HG02943 (cell line): ENCODE results near the gene ATXN1L.
A peak's percentile ranks its signal among the peaks of the same experiment; 100 is the strongest.
"Not testable (repeated sequence)": the region's sequence is repeated elsewhere in the genome, so short reads cannot be mapped to it uniquely, and the experiment has no call there.

Experiments used
- ATAC-seq: cut with Tn5 transposase; IDR thresholded peaks from one replicate; pipeline ENCODE4 v1.9.1; 2021; ENCODE audit warnings: mild to moderate bottlenecking, low read depth, moderate library complexity; ENCODE audit not compliant: unreplicated experiment

Gene ATXN1L

GRCh38 chr16:71845639-71846430, at the start of gene ATXN1L:
Gene ATXN1L, plus strand, starts transcription at chr16:71845976. Its CDS starts 3,765 bp downstream, at chr16:71849741.
- peak; percentile 61 for ATAC-seq

GRCh38 chr16:71796501-71797097, 49.2 kb upstream of the ATXN1L start:
- ATAC-seq: no peak

- ATAC-seq: no peak
These were observed 42.5 kb upstream of the ATXN1L start for GRCh38 chr16:71803305-71803690.

- no peak for ATAC-seq
These were observed 37.7 kb upstream of the ATXN1L start for GRCh38 chr16:71807905-71808592.

GRCh38 chr16:71808593-71809459, 37.0 kb upstream of the ATXN1L start, which contains the start of gene AP1G1:
Gene AP1G1, minus strand, starts transcription at chr16:71808834. Its CDS starts 19,355 bp downstream, at chr16:71789479.
- peak; percentile 81 for ATAC-seq

GRCh38 chr16:71810155-71810530, 35.6 kb upstream of the ATXN1L start:
- not testable (repeated sequence) for ATAC-seq

GRCh38 chr16:71811261-71811803, 34.4 kb upstream of the ATXN1L start:
- no peak for ATAC-seq

- peak; percentile 12 for ATAC-seq
These were observed 28.6 kb upstream of the ATXN1L start for GRCh38 chr16:71817155-71817500.

- no peak for ATAC-seq
These were observed 19.2 kb upstream of the ATXN1L start for GRCh38 chr16:71826533-71827017.

- no peak for ATAC-seq
These were observed 15.4 kb upstream of the ATXN1L start for GRCh38 chr16:71830359-71830758.

GRCh38 chr16:71831698-71832097, 14.1 kb upstream of the ATXN1L start:
- not testable (repeated sequence) for ATAC-seq

GRCh38 chr16:71832112-71832511, 13.7 kb upstream of the ATXN1L start:
- not testable (repeated sequence) for ATAC-seq

- no peak for ATAC-seq
These were observed 11.5 kb upstream of the ATXN1L start for GRCh38 chr16:71834291-71834690.

- no peak for ATAC-seq
These were observed 8.6 kb upstream of the ATXN1L start for GRCh38 chr16:71837150-71837549.

- no peak for ATAC-seq
These were observed 5.7 kb upstream of the ATXN1L start for GRCh38 chr16:71840052-71840451.

- ATAC-seq: no peak
These were observed 2.2 kb upstream of the ATXN1L start for GRCh38 chr16:71843572-71843971.

GRCh38 chr16:71846431-71846830, 655 bp downstream of the ATXN1L start:
- ATAC-seq: no peak

- no peak for ATAC-seq
These were observed 1.3 kb downstream of the ATXN1L start for GRCh38 chr16:71847096-71847495.

GRCh38 chr16:71848622-71849021, 2.8 kb downstream of the ATXN1L start:
- ATAC-seq: no peak

GRCh38 chr16:71851746-71852145, 6.0 kb downstream of the ATXN1L start:
- ATAC-seq: no peak
